NCI-H2081 treated with DMSO at 0.1 percent for 48 hours (cell line): ENCODE measurements around the gene BMP7.

ENCODE experiments used
- DNase-seq: peaks from one replicate; lab custom pipeline; 2025; lab: John Stamatoyannopoulos, UW

BMP7 gene

GRCh38 chr20:57225830-57226229, 40.6 kb downstream of the BMP7 start:
- no peak for DNase-seq

- no peak for DNase-seq
Measured at GRCh38 chr20:57225197-57225733, 41.2 kb downstream of the BMP7 start.

- DNase-seq = no peak
Measured at GRCh38 chr20:57224641-57225138, 41.8 kb downstream of the BMP7 start.

GRCh38 chr20:57223648-57224489, 42.6 kb downstream of the BMP7 start:
- no peak for DNase-seq

- no peak for DNase-seq
Measured at GRCh38 chr20:57222631-57222950, 43.9 kb downstream of the BMP7 start.

GRCh38 chr20:57221916-57222630, 44.4 kb downstream of the BMP7 start:
- DNase-seq = no peak

GRCh38 chr20:57220337-57221145, 45.9 kb downstream of the BMP7 start:
- DNase-seq = no peak

GRCh38 chr20:57219071-57219677, 47.3 kb downstream of the BMP7 start:
- DNase-seq = no peak

- no peak for DNase-seq
Measured at GRCh38 chr20:57218489-57218888, 48.0 kb downstream of the BMP7 start.

- no peak for DNase-seq
Measured at GRCh38 chr20:57217802-57218201, 48.6 kb downstream of the BMP7 start.

GRCh38 chr20:57216669-57217068, 49.8 kb downstream of the BMP7 start:
- DNase-seq = no peak

- no peak for DNase-seq
Measured at GRCh38 chr20:57215826-57216471, 50.5 kb downstream of the BMP7 start.

GRCh38 chr20:57215426-57215825, 51.0 kb downstream of the BMP7 start:
- DNase-seq = no peak

GRCh38 chr20:57214948-57215347, 51.5 kb downstream of the BMP7 start:
- no peak for DNase-seq

- DNase-seq = no peak
Measured at GRCh38 chr20:57214427-57214826, 52.0 kb downstream of the BMP7 start.

GRCh38 chr20:57213924-57214323, 52.5 kb downstream of the BMP7 start:
- no peak for DNase-seq

GRCh38 chr20:57213291-57213690, 53.1 kb downstream of the BMP7 start:
- DNase-seq = no peak

- no peak for DNase-seq
Measured at GRCh38 chr20:57212534-57213276, 53.7 kb downstream of the BMP7 start.

GRCh38 chr20:57211908-57212533, 54.4 kb downstream of the BMP7 start:
- no peak for DNase-seq

- no peak for DNase-seq
Measured at GRCh38 chr20:57211406-57211805, 55.0 kb downstream of the BMP7 start.
